MCF 10A (cell line): ENCODE measurements around the gene BRSK2. TPM values are rescaled to one million over a fixed set of nuclear protein-coding genes. Genes with fewer than 3 reads are reported as not detected.

ENCODE experiments used
- BruUV-seq: library from RNA; stranded (reverse); fragments of 400-500 nt; replicated peaks from 2 replicates; lab custom pipeline; 2021; lab: Mats Ljungman, UMichigan
- CTCF ChIA-PET: fragments of 300-600 bp; sonication (Branson Sonifier 250); formaldehyde crosslinking; extraction: SDS; loops from one replicate; lab custom pipeline; 2021; ENCODE audit warnings: antibody characterized with exemption, inconsistent platforms; lab: Yijun Ruan, JAX
- POLR2A ChIA-PET: fragments of 300-600, 350-650 bp; sonication (Branson Sonifier 250); formaldehyde crosslinking; extraction: SDS; loops from one replicate; lab custom pipeline; 2020; ENCODE audit warnings: antibody characterized with exemption, inconsistent platforms; lab: Yijun Ruan, JAX
- DNase-seq: peaks from one replicate; pipeline ENCODE4 v3.0.0-alpha.2; 2018; ENCODE audit not compliant: unreplicated experiment
- H3K27ac Mint-ChIP-seq: one replicate; pipeline ENCODE4 v1.8.0; 2022; ENCODE audit warnings: mild to moderate bottlenecking, low read depth, mixed read lengths; ENCODE audit not compliant: unreplicated experiment
- H3K27me3 Mint-ChIP-seq: one replicate; pipeline ENCODE4 v1.8.0; 2022; ENCODE audit warnings: mixed read lengths; ENCODE audit not compliant: insufficient read depth, unreplicated experiment
- H3K36me3 Mint-ChIP-seq: one replicate; pipeline ENCODE4 v1.8.0; 2022; ENCODE audit warnings: mild to moderate bottlenecking, moderate library complexity, mixed read lengths; ENCODE audit not compliant: insufficient read depth, unreplicated experiment
- H3K4me1 Mint-ChIP-seq: one replicate; pipeline ENCODE4 v1.8.0; 2022; ENCODE audit warnings: mixed read lengths; ENCODE audit not compliant: insufficient read depth, unreplicated experiment
- H3K4me3 Mint-ChIP-seq: one replicate; pipeline ENCODE4 v1.8.0; 2022; ENCODE audit warnings: mild to moderate bottlenecking, moderate library complexity, mixed read lengths; ENCODE audit not compliant: unreplicated experiment
- H3K9me3 Mint-ChIP-seq: one replicate; pipeline ENCODE4 v1.8.0; 2022; ENCODE audit warnings: mixed read lengths; ENCODE audit not compliant: unreplicated experiment
- intact Hi-C: fragments of 100-400 bp; cut with micrococcal nuclease; formaldehyde crosslinking; loops from 2 replicates; pipeline ENCODE4 v1.14.1; 2022
- total RNA-seq: library from RNA; stranded (reverse); gene quantifications from 2 replicates; pipeline ENCODE4 v1.2.3, GENCODE V29; 2022
- TF ChIP-seq, protein P1 (sequence below): fragments of 200-600 bp; IDR thresholded peaks from one replicate; pipeline ENCODE4 v1.8.0; 2022; ENCODE audit warnings: antibody characterized with exemption, mild to moderate bottlenecking; ENCODE audit not compliant: unreplicated experiment

Gene BRSK2
- total RNA-seq, 1 experiment from 2014 or later, result 0.44 TPM

DNA sequence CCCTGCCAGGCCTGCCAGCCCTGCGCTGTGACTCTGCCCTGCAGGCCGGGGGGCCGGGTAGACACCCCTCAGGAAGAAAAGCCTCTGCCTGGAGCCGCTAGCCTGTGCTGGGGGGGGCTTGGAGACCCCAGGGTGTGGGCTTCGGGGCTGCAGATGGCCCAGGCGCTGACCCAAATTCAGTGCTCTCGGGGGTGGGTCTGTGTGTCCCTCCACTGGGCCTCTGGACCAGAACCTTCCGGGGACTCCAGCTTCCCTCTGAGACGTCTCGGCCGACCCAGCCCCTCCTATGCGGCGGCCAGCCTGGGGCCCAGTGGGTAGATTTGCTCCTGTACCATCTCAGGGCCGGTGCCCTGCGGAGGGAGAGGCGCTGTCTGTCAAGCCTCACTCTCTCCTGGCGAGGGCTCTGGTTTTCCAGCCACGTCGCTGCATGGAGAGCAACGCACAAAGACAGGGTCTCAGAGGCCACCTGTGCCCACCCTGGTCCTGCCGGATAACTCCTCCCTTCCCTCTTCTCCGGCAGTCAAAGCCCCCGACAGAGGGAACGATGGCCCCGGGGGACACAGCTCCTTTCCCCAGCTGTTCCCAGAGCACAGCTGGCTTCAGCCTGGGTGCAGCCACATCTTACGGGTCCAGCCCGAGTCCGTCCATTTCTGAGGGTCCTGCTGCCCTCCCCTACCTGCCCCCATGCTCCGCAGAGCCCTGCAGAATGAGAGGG lies 40.2 kb upstream of the BRSK2 start:
- Mint-ChIP-seq H3K36me3 (no peaks in the 10 kb centered on the region), H3K4me1 (no peaks in the 10 kb centered on the region), H3K27ac (no peak overlapping the region), H3K27me3 (peaks cover 32% of the 10 kb centered on the region), H3K9me3 (no peaks in the 10 kb centered on the region), H3K4me3 (no peak overlapping the region)
- TF ChIP-seq, protein P1, sequence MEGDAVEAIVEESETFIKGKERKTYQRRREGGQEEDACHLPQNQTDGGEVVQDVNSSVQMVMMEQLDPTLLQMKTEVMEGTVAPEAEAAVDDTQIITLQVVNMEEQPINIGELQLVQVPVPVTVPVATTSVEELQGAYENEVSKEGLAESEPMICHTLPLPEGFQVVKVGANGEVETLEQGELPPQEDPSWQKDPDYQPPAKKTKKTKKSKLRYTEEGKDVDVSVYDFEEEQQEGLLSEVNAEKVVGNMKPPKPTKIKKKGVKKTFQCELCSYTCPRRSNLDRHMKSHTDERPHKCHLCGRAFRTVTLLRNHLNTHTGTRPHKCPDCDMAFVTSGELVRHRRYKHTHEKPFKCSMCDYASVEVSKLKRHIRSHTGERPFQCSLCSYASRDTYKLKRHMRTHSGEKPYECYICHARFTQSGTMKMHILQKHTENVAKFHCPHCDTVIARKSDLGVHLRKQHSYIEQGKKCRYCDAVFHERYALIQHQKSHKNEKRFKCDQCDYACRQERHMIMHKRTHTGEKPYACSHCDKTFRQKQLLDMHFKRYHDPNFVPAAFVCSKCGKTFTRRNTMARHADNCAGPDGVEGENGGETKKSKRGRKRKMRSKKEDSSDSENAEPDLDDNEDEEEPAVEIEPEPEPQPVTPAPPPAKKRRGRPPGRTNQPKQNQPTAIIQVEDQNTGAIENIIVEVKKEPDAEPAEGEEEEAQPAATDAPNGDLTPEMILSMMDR, result no peak
- ChIA-PET POLR2A (no interaction called here), CTCF (no interaction called here)
- no peak for DNase-seq
- BruUV-seq, result no TSS peak
- intact Hi-C loops, result no loop called here

DNA sequence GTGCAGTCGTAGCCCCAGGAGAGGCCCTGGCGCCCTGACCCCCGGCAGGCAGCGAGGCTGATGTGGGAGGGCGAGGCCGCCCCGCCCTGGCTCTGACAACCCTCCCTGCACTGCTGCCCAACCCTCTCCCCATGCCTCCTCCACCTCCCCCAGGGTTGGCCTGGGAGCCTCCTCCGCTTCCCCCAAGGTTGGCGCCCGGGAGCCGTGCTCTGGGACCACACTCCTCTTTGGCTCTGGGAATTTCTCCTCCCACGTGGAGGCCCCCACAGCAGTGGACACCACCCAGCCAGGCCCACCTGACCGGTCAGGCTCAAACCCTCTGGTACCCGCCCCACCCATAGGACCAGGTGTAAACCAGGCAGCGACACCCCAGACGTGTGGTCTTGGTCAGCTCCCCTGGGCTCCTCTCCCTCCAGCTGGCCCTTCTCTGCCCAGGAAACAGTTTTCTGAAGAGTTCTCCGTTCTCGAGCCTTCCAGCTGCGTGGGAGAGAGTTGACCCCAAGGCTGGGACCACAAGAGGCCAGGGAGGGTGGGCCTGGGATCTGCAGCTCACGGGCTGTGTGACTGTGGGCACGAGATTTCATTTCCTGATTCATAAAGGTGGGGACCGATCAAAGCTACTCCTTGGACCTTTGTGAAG lies 39.5 kb upstream of the BRSK2 start:
- POLR2A ChIA-PET, result interaction anchor here (0.6 kb wide), 1 partner anchor 100 kb away, joined by 3 read pairs; no protein-coding TSS in a partner anchor
- BruUV-seq, result no TSS peak

DNA sequence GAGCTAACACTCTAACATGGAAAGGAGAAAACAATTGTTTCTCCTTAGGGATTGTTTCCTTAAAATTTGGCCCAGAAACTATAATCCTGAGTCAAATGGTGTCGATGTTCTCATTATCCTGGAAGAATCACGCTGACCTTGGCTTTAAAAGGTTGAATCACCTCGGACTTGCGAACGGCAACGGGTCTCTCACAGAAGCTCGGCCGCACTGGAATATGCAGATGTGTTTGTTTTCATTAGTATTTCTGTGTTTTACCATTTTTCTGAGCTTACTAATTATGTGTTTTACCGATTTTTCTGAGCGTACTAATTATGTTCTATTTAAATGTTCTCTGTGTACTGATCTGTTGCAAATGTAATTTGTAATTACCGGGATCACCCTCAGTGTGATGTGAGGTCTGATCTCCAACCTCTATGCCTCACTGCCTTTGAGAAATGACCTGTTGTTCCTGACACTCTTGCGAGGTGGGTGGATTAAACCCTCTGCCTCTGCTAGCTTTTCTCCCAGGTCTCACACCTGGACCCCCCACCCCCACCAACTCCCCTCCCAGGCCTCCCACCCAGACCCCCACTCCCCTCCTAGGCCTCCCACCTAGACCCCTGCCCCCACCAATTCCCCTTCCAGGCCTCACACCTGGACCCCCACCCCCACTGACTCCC lies 38.3 kb upstream of the BRSK2 start:
- ChIA-PET POLR2A (no interaction called here), CTCF (interaction anchor here (0.6 kb wide), 1 partner anchor 530 kb away, joined by 3 read pairs; no protein-coding TSS in a partner anchor)
- TF ChIP-seq, protein P1, result no peak
- Mint-ChIP-seq H3K27me3 (peaks cover 47% of the 10 kb centered on the region), H3K9me3 (no peaks in the 10 kb centered on the region), H3K4me3 (no peak overlapping the region), H3K4me1 (no peaks in the 10 kb centered on the region), H3K27ac (no peak overlapping the region), H3K36me3 (no peaks in the 10 kb centered on the region)
- DNase-seq, result no peak
- intact Hi-C loops, result no loop called here
- BruUV-seq, result no TSS peak

More for the DNA sequence above, 39.5 kb upstream of the BRSK2 start:
- H3K36me3 Mint-ChIP-seq, result no peaks in the 10 kb centered on the region
- H3K27me3 Mint-ChIP-seq, result peaks cover 39% of the 10 kb centered on the region
- CTCF ChIA-PET, result no interaction called here
- H3K4me3 Mint-ChIP-seq, result no peak overlapping the region
- no peak for DNase-seq
- no peaks in the 10 kb centered on the region for H3K9me3 Mint-ChIP-seq
- no peaks in the 10 kb centered on the region for H3K4me1 Mint-ChIP-seq
- no peak overlapping the region for H3K27ac Mint-ChIP-seq
- TF ChIP-seq, protein P1, result no peak
- intact Hi-C loops, result no loop called here
